HepG2 (cell line): Measurements from ENCODE around the gene SUCLG1. TPM values are rescaled to one million over a fixed set of nuclear protein-coding genes. Genes with fewer than 3 reads are reported as not detected.

Experiments used
- ATAC-seq: fragments of 200-7000 bp; cut with Tn5 transposase; 3 replicates; pipeline ENCODE4 v1.9.1; 2020; ENCODE audit warnings: mild to moderate bottlenecking, moderate library complexity
- BruUV-seq: library from RNA; stranded (reverse); fragments of 400-500 nt; replicated peaks from 2 replicates; lab custom pipeline; 2021; lab: Mats Ljungman, UMichigan
- CTCF ChIA-PET: fragments of 300-600 bp; formaldehyde crosslinking; extraction: SDS; loops from one replicate; lab custom pipeline; 2021; ENCODE audit warnings: low total read pairs, inconsistent platforms, low intra/inter-chr PET ratio; lab: Yijun Ruan, JAX
- POLR2A ChIA-PET: fragments of 350-600 bp; sonication (Branson Sonifier 250); formaldehyde crosslinking; loops from one replicate; lab custom pipeline; 2020; ENCODE audit warnings: antibody characterized with exemption, inconsistent platforms; lab: Yijun Ruan, JAX
- DNase-seq: peaks from one replicate; pipeline ENCODE4 v3.0.0-alpha.2; 2015; ENCODE audit warnings: low spot score
- FAIRE-seq: peaks from 3 replicates; lab custom pipeline; 2011; peaks lifted over from hg19 to GRCh38; lab: Jason Lieb, UNC
- H2AFZ ChIP-seq: one replicate; pipeline ENCODE4 v1.6.1; 2011; ENCODE audit warnings: low read length, inconsistent platforms
- H3K27ac ChIP-seq: fragments of 300-600 bp; 3 replicates; pipeline ENCODE4 v1.8.0; 2011; ENCODE audit warnings: mixed run types, mild to moderate bottlenecking, mixed read lengths, low read length, inconsistent platforms; ENCODE audit not compliant: insufficient read depth; ENCODE audit errors: extremely low read length
- H3K27me3 ChIP-seq, 2 experiments: fragments of 200-600 bp in 1 of 2; 2 replicates in 1 of 2; 3 replicates in 1 of 2; pipeline versions ENCODE4 v1.6.0 to v1.8.0; 2011; ENCODE audit warnings: low read length in 2 of 2, mild to moderate bottlenecking in 2 of 2, moderate library complexity in 2 of 2, inconsistent platforms in 1 of 2; ENCODE audit not compliant: insufficient read depth in 2 of 2, control insufficient read depth in 1 of 2
- H3K36me3 ChIP-seq, 2 experiments: fragments of 200-600 bp in 1 of 2; replicated peaks in 1 of 2; 2 replicates in 1 of 2; 3 replicates in 1 of 2; pipeline versions ENCODE4 v1.5.1 to v1.8.0; 2011; ENCODE audit warnings: low read length in 2 of 2, inconsistent platforms in 1 of 2; ENCODE audit not compliant: insufficient read depth in 2 of 2, control insufficient read depth in 1 of 2
- H3K4me1 ChIP-seq: 2 replicates; pipeline ENCODE4 v1.5.1; 2012; ENCODE audit warnings: low read length, inconsistent platforms; ENCODE audit not compliant: insufficient read depth
- H3K4me2 ChIP-seq: 2 replicates; pipeline ENCODE4 v1.6.0; 2011; ENCODE audit warnings: low read depth, low read length, inconsistent platforms
- H3K4me3 ChIP-seq, 3 experiments: fragments of 200-600 bp in 1 of 3; sonication (generic), shearing (Covaris generic) in 1 of 3; replicated peaks in 1 of 3; 2 replicates each; pipeline ENCODE4 v1.5.1; 2011 to 2016; ENCODE audit warnings: low read length in 3 of 3, inconsistent platforms in 2 of 3, low read depth in 2 of 3, mild to moderate bottlenecking in 2 of 3, control low read depth in 1 of 3, mixed read lengths in 1 of 3; ENCODE audit not compliant: insufficient read depth in 1 of 3
- H3K79me2 ChIP-seq: one replicate; pipeline ENCODE4 v1.6.1; 2011; ENCODE audit warnings: low read length, inconsistent platforms; ENCODE audit not compliant: insufficient read depth
- H3K9ac ChIP-seq: 2 replicates; pipeline ENCODE4 v1.6.0; 2011; ENCODE audit warnings: mild to moderate bottlenecking, low read depth, low read length, inconsistent platforms; ENCODE audit not compliant: insufficient read depth
- H3K9me3 ChIP-seq: 2 replicates; pipeline ENCODE4 v1.5.1; 2012; ENCODE audit warnings: mild to moderate bottlenecking, low read length
- H4K20me1 ChIP-seq: 2 replicates; pipeline ENCODE4 v1.6.0; 2011; ENCODE audit warnings: inconsistent platforms, mild to moderate bottlenecking, low read length, moderate library complexity; ENCODE audit not compliant: insufficient read depth
- CCDC6 ChIP-seq: sonication (generic); formaldehyde crosslinking; IDR thresholded peaks from 2 replicates; pipeline ENCODE4 v1.8.1; 2022; ENCODE audit warnings: mild to moderate bottlenecking, missing genetic modification reagents, moderate library complexity
- HNF4A ChIP-seq: sonication (generic); formaldehyde crosslinking; IDR thresholded peaks from 2 replicates; pipeline ENCODE4 v1.4.0; 2020; ENCODE audit warnings: missing genetic modification reagents
- HNRNPUL1 ChIP-seq: fragments of 200-400 bp; formaldehyde crosslinking; IDR thresholded peaks from 2 replicates; pipeline ENCODE4 v1.6.1; 2017; ENCODE audit warnings: low read depth, mild to moderate bottlenecking, low read length, moderate library complexity
- JARID2 ChIP-seq: sonication (generic); formaldehyde crosslinking; IDR thresholded peaks from 2 replicates; pipeline ENCODE4 v1.8.1; 2023; ENCODE audit warnings: missing genetic modification reagents, inconsistent platforms; ENCODE audit not compliant: insufficient replicate concordance
- KDM6A ChIP-seq: IDR thresholded peaks from 2 replicates; pipeline ENCODE4 v1.6.1; 2016; ENCODE audit warnings: low read depth
- NFE2L1 ChIP-seq: sonication (generic); formaldehyde crosslinking; IDR thresholded peaks from 2 replicates; pipeline ENCODE4 v1.4.0; 2020; ENCODE audit warnings: missing genetic modification reagents, mild to moderate bottlenecking, borderline replicate concordance
- PCBP1 ChIP-seq: fragments of 200-400 bp; formaldehyde crosslinking; IDR thresholded peaks from 2 replicates; pipeline ENCODE4 v1.6.1; 2017; ENCODE audit warnings: mild to moderate bottlenecking, low read depth, low read length, borderline replicate concordance
- SATB2 ChIP-seq: sonication (generic); formaldehyde crosslinking; IDR thresholded peaks from 2 replicates; pipeline ENCODE4 v1.5.0; 2020; ENCODE audit warnings: missing genetic modification reagents
- TARDBP ChIP-seq: sonication (generic); formaldehyde crosslinking; IDR thresholded peaks from 2 replicates; pipeline ENCODE4 v1.8.0; 2022; ENCODE audit warnings: mild to moderate bottlenecking, missing genetic modification reagents
- U2AF1 ChIP-seq: fragments of 200-400 bp; formaldehyde crosslinking; optimal IDR thresholded peaks from 2 replicates; pipeline ENCODE3; 2017; ENCODE audit warnings: mild to moderate bottlenecking, low read depth, low read length
- ZBTB7B ChIP-seq: sonication (generic); formaldehyde crosslinking; IDR thresholded peaks from 2 replicates; pipeline ENCODE4 v1.4.0; 2020; ENCODE audit warnings: missing genetic modification reagents
- ZNF253 ChIP-seq: sonication (generic); formaldehyde crosslinking; IDR thresholded peaks from 2 replicates; pipeline ENCODE4 v1.8.0; 2022; ENCODE audit warnings: mild to moderate bottlenecking, missing genetic modification reagents, borderline replicate concordance
- ZNF350 ChIP-seq: sonication (generic); formaldehyde crosslinking; IDR thresholded peaks from 2 replicates; pipeline ENCODE4 v1.4.0; 2020; ENCODE audit warnings: mild to moderate bottlenecking, low read depth, missing genetic modification reagents, borderline replicate concordance
- ZNF510 ChIP-seq: sonication (generic); formaldehyde crosslinking; IDR thresholded peaks from 2 replicates; pipeline ENCODE4 v1.4.0; 2020; ENCODE audit warnings: low read depth, mild to moderate bottlenecking, missing genetic modification reagents
- ZNF781 ChIP-seq: sonication (generic); formaldehyde crosslinking; IDR thresholded peaks from 2 replicates; pipeline ENCODE4 v1.5.1; 2020; ENCODE audit warnings: borderline replicate concordance, mild to moderate bottlenecking, missing genetic modification reagents; ENCODE audit errors: not compliant biosample characterization
- WGBS: methylation state at CpG from one replicate; pipeline ENCODE4 v1.1.6; 2017; ENCODE audit warnings: low lambda C conversion rate; 5-methylcytosine and 5-hydroxymethylcytosine counted together
- in situ Hi-C: cut with HindIII; loops from 2 replicates; pipeline ENCODE4 v1.10.0; 2017; ENCODE audit warnings: low pct_unique_long_range_greater_than_20kb; ENCODE audit not compliant: extremely low pct_ligation_motif_present
- intact Hi-C: fragments of 100-400 bp; cut with micrococcal nuclease; formaldehyde crosslinking; loops from one replicate; pipeline ENCODE4 v1.10.0; 2022; ENCODE audit not compliant: unreplicated experiment
- polyA plus RNA-seq, 8 experiments: library from polyadenylated mRNA; depleted of rRNA in 3 of 8; stranded (reverse) in 7 of 8; unstranded in 1 of 8; fragments of >200 nt; fragmentation: Illumina TruSeq in 4 of 8; extraction: Trizol in 4 of 8; gene quantifications; 2 replicates each; pipeline versions ENCODE4 v1.2.1 to v1.2.3, GENCODE V29; 2011 to 2016; ENCODE audit warnings: low read depth in 4 of 8, missing spikeins in 1 of 8, mixed read lengths in 1 of 8; ENCODE audit not compliant: insufficient read depth in 1 of 8
- total RNA-seq, 5 experiments: library from RNA; depleted of rRNA; stranded (reverse); fragments of >200 nt; fragmentation: Illumina TruSeq; extraction: Trizol; gene quantifications; 2 replicates each; pipeline ENCODE4 v1.2.3, GENCODE V29; 2016; ENCODE audit warnings: low read depth in 1 of 5
- TF ChIP-seq, protein P1 (sequence below): sonication (generic); formaldehyde crosslinking; IDR thresholded peaks from 2 replicates; pipeline ENCODE4 v1.4.0; 2020; ENCODE audit warnings: missing genetic modification reagents

SUCLG1 gene
- total and polyA plus RNA-seq, 2 of the 13 experiments (the other 11 are each of a cell fraction or from before 2014, with no cell fraction given) = 58.7 to 121 TPM

DNA sequence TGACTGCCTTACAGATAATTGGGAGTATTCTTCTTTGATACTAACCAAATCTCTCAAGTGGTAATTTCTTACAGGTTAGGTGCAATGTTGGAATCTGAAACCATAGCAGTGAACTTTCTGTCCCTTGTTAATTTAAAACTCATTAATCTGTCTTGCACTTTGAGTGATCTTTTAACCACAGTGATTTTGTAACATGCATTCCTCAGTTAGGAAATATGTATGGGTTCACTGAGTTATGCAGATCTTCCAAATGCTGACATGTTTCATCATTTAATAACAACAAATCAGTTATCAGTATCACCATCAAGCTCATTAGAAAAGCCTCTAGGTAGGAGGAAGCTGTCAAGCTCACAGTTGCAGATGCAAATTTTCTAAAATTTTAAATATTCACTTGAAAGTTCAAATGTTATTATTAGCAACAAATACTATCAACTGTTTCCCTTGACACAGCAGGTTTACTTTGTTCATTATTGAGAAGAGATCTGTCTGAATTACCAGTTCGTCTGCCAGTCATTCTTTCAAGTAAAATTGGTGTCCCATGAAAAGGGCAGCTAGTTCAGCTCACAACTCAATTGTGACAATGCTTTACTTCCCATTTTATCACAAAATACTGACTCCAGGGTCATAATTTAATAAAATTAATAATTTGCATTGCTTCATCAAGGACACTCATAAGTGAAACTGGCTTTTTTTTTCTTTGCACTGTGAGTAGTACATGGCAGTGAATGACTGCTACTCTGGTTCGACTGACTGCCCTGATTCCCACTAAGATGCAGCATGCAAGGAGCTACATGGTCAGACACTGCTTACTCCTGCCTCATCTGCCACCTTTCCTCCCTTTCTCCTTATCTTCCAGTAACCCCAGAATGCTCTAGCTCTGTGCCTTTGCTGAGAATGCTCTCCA lies 31.6 kb downstream of the SUCLG1 start:
- Histone ChIP-seq H3K27me3 (no peaks in the 10 kb centered on the region), H3K9me3 (no peaks in the 10 kb centered on the region), H3K4me2 (no peak overlapping the region), H3K27ac (no peak overlapping the region), H3K9ac (no peak overlapping the region), H3K4me3 (no peak overlapping the region), H3K36me3 (peaks cover 20 to 63% of the 10 kb centered on the region in 2 experiments), H2AFZ (no peak overlapping the region), H4K20me1 (no peaks in the 10 kb centered on the region), H3K79me2 (no peaks in the 10 kb centered on the region), H3K4me1 (0 out of 2 replicates have a peak, but pooled peaks cover 5% of the 10 kb centered on the region)
- ChIA-PET POLR2A (no interaction called here), CTCF (no interaction called here)
- WGBS = 93% methylated on average over 2 of the region's 2 CpGs
- in situ Hi-C loops = no loop called here
- peak; percentile 12 for DNase-seq
- TF ChIP-seq ZNF350 (no peak), KDM6A (CRISPR knock-in tag) (no peak), PCBP1 (no peak), HNF4A (CRISPR knock-in tag) (peak; percentile 53), U2AF1 (no peak), NFE2L1 (CRISPR knock-in tag) (no peak)
- no peak for FAIRE-seq
- BruUV-seq = no TSS peak
- peak; percentile 42; the same call in 2 of the 3 replicates for ATAC-seq
- intact Hi-C loops = no loop called here

DNA sequence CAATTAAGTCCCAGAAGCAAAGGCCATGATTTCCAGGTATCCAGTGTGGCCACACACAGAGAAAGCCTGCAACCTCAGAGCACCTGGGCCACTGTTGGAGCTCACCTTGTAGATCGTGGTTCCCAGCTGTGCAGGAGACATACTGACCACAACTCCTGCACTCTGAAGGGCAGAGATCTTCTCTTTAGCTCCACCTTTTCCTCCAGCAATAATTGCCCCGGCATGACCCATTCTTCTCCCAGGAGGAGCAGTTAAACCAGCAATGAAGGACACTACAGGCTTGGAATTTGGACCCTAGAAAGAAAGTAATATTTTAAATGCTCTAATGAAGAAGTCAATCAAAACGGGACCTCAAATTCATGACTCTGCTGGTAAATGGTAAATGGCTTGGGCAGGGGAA lies 33.8 kb downstream of the SUCLG1 start:
- POLR2A ChIA-PET = no interaction called here
- in situ Hi-C loops = no loop called here
- BruUV-seq = no TSS peak
- no peaks in the 10 kb centered on the region for H4K20me1 ChIP-seq
- no peak overlapping the region for H3K4me3 ChIP-seq
- peaks cover 10 to 42% of the 10 kb centered on the region in 2 experiments for H3K36me3 ChIP-seq
- FAIRE-seq = no peak
- H3K79me2 ChIP-seq = no peaks in the 10 kb centered on the region
- no peaks in the 10 kb centered on the region for H3K27me3 ChIP-seq
- H3K9ac ChIP-seq = no peak overlapping the region
- H3K4me2 ChIP-seq = no peak overlapping the region
- 97% methylated on average over 3 of the region's 3 CpGs for WGBS
- 0 out of 2 replicates have a peak, but pooled peaks cover 5% of the 10 kb centered on the region for H3K4me1 ChIP-seq
- H3K27ac ChIP-seq = no peak overlapping the region
- CTCF ChIA-PET = no interaction called here
- DNase-seq = no peak
- H2AFZ ChIP-seq = no peak overlapping the region
- ATAC-seq = no peak
- intact Hi-C loops = no loop called here
- H3K9me3 ChIP-seq = no peaks in the 10 kb centered on the region
- TF ChIP-seq ZNF253 (CRISPR knock-in tag) (no peak), ZNF510 (CRISPR knock-in tag) (no peak), HNRNPUL1 (no peak), TARDBP (CRISPR knock-in tag) (no peak), CCDC6 (CRISPR knock-in tag) (no peak), ZNF781 (no peak), ZBTB7B (CRISPR knock-in tag) (no peak), SATB2 (no peak), JARID2 (CRISPR knock-in tag) (no peak)
- TF ChIP-seq, protein P1, sequence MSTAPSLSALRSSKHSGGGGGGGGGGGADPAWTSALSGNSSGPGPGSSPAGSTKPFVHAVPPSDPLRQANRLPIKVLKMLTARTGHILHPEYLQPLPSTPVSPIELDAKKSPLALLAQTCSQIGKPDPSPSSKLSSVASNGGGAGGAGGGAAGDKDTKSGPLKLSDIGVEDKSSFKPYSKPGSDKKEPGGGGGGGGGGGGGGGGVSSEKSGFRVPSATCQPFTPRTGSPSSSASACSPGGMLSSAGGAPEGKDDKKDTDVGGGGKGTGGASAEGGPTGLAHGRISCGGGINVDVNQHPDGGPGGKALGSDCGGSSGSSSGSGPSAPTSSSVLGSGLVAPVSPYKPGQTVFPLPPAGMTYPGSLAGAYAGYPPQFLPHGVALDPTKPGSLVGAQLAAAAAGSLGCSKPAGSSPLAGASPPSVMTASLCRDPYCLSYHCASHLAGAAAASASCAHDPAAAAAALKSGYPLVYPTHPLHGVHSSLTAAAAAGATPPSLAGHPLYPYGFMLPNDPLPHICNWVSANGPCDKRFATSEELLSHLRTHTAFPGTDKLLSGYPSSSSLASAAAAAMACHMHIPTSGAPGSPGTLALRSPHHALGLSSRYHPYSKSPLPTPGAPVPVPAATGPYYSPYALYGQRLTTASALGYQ (CRISPR knock-in tag) = no peak
